Activated CD4-positive, alpha-beta T cell treated with anti-CD3 and anti-CD28 coated beads for 4 hours (primary cell): Measurements from ENCODE around the gene SATB2.

Source experiments
- DNase-seq, 2 donors: peaks; one replicate each; pipeline ENCODE4 v3.0.0-alpha.2; 2020

Gene SATB2

DNA sequence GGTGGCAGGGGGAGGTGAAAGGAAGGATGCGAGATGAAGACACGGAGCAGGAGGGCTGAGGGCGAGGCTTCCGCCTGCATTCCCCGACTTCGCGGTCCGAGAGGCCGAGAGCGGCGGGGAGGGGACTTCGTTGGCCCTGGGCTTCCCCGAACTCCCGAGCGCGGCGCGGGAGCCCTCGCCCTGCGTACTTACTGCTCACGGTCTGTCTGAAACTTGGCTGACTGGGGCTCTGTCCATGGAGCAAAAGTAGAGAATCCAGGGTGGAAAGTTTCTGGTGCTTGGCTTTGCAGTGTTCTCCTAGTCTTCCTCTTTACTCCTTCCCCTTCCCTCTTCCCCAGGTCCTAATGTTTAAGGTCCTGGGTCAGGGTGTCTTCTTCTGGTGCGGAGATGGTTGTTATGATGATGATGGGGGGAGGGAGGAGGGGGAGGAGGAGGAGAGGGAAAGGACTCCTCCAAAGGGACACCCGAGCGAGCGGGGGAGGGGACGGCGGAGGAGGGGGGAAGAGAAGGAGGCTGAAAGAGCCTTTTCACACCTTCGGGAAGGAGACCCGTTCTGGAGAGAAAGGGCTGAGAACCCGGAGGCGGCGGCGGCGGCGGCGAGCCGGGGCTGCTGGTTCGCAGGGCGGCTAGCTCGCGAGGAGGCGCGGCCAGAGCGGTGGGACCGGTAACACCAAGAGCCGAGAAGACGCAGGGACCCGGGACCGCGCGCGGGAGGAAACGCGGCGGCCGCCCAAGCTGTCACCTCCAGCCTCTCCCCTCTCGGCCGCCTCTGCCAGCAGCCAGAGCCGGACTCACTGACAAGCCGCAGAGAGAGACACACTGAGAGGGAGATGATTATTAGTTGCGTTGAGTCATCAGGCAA lies at the start of gene SATB2:
Gene SATB2 (minus strand): TSS at position 793 of the 862 bp plus-strand sequence. CDS start 1,902 bp downstream, outside the sequence.
- DNase-seq, result no peak

DNA sequence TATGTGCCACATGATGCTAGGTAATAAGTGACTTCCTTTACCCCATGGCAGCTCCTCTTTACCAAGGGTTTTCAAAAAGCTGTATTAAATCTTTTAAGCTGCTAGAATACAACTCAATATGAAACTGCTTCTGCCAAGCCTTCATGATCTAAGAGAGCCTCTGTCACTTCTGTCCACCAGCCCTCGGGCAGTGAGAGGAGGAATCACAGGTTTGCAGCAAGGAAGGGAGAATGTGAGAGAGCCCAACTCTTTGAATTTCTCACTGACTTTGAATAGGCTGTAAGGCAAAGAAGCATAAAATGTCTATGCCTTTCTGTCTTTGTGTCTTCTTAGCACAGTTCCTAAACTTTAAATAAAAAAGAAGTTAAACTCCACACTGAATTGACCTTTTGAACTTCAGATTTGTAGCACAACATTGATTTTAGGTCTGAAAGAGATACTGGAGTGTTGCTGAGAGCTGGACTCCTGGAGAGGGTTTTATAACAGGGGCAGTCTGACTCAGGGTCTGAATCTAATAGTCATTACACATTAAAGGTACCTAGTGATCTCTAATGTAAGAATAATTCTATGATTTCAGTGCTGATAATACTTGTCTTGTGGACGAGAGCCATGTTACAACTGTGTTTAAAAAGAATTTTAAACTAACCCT lies 48.1 kb upstream of the SATB2 start:
- no peak for DNase-seq

DNA sequence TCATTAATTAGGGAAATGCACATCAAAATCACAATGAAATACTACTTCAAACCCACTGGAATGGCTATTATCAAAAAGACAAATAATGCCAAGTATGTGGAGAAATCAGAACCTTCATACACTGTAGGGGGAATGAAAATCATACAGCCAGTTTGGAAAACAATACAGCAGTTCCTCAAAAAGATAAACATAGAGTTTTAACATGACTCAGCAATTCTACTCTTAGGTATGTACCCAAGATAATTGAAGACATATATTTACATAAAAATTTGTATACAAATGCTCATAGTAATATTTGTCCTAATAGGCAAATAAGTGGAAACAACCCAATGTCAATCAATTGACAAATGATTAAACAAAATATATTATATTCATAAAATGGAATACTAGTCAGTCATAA lies 45.4 kb upstream of the SATB2 start:
- DNase-seq, result no peak

DNA sequence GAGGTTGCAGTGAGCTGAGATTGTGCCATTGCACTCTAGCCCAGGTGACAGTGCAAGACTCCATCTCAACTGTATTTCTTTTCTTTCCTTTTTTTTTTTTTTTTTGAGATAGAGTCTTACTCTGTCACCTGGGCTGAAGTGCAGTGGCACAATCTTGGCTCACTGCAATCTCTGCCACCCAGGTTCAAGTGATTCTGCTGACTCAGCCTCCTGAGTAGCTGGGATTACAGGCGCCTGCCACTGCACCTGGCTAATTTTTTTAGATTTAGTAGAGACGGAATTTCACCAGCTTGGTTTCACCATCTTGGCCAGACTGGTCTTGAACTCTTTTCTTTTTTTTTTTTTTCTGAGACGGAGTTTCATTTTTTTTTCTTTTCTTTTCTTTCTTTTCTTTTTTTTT lies 41.3 kb upstream of the SATB2 start:
- DNase-seq, result no peak

DNA sequence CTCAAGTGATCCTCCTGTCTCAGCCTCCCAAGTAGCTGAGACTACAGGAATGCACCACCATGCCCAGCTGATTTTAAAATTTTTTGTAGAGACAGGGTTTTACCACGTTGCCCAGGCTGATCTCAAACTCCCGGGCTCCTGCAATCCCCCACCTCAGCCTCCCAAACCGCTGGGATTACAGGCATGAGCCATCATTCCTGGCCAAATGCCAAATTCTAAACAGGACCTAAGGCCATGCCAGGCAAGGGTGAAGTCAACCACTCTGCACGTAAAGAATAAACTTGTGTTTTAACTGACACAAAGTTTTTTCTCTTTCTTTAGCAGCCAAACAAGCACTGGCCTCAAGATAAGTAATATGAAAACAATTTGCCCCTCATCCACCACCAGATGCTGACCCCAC lies 37.4 kb upstream of the SATB2 start:
- DNase-seq, result no peak

DNA sequence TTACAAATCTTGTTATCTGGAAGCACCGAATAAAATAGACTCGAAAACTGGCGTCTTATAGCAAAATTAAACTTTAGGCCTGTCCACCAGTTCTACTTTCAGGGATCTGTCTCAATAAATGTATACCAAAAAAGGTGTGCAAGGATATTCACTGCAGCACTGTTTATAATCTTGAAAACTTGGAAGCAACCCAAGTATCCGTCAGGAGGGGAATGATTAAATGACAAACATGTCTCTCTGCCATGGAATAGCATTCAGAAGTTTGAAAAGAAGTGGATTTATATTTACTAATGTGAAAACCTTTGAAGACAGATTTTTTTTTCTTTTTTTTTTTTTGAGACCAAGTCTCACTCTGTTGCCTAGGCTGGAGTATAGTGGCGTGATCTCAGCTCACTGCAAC lies 32.3 kb upstream of the SATB2 start:
- DNase-seq, result no peak

DNA sequence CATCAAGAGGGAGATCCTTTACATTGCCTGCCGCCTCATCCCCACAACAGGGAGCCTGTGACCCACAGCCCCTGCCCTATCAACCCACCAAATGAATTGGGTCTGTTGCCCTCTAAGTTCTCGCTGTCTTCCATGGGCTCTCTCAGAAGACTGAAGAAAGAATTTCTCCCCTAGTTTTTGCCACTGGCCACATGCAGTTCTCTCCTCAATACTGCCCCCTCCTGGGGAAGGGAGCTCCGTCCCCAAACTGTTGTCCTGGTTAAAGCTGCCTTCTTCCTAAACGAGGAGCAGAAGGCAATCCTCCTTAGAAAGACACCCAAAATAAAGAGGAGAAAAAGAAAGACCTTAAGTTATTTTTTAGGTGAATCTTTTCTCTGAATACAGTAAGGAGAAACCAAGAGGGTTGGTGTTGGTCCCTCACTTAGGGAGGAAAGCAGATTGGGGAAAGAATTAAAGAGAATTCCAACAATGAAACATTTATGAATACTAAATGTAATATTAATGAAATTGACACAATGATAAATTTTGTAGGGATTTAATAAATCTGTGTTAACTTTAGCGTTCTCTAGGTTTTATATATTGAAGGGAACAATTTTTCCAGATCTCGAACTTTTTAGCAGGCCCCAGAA lies 31.1 kb upstream of the SATB2 start:
- peak in 1 of 2 donors; percentile 49 for DNase-seq

DNA sequence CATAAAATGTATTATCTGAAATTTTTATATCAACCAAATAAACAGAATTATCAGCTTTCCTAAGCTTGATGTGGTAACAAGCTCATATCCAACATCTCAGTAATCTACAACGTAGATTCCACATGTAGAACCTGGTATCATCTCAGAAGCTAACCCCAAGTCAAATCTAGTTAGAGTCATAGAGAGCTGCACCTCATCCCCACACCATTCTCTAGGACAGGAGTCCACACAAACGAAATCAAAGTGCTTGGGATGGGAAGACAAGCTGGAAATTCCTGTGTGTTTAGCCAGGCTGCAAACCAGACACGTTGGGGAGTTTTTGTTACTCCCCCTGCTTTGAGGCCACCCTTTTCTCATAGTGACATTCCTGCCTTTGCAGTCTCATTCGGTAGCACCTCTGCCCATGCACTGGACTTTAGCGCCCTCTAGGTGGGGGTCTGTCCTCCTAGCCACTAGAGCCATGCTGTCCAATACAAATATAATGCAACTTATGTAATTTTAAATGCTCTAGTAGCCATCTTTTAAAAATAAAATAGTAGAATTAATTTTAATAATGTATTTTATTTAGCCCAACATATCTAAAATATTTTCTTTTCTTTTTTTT lies 28.1 kb upstream of the SATB2 start:
- DNase-seq, result no peak

DNA sequence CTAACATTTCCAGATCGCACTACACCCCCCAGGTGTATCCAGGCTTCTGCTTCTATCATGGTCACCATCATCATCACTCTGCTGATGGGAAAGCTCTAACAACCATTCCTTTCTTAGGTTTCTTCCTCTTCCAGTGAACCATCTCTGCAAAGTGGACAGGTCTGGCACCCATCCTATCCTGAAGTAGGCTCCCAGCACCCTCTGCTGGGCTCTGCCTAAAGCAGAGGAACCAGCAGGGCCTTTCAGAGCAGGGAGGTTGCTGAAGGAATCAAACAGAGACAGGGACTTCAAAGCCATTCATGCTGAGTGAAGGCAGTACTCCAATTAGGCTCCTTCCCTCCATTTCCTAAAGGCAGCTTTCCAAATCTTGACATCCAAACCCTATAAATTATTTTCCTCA lies 27.2 kb upstream of the SATB2 start:
- no peak for DNase-seq

DNA sequence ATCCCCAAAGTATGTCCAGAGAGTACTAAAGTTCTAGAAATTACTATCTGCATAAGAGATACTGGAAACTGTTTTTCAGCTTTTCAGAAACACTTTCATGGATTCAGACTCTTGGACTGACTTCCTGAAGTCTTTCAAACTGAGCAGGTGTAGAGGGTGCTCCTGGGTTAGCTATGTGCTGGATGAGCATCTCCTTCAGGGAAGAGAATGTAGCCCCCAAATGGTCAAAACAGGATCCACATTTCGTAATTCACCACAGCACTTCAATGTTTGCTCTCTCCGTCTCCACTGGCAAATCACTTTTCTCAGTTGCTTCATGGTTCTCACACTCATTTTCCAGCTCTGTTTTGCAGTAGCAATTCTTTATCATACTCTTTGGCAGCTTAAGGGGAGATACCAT lies 23.2 kb upstream of the SATB2 start:
- DNase-seq, result no peak

DNA sequence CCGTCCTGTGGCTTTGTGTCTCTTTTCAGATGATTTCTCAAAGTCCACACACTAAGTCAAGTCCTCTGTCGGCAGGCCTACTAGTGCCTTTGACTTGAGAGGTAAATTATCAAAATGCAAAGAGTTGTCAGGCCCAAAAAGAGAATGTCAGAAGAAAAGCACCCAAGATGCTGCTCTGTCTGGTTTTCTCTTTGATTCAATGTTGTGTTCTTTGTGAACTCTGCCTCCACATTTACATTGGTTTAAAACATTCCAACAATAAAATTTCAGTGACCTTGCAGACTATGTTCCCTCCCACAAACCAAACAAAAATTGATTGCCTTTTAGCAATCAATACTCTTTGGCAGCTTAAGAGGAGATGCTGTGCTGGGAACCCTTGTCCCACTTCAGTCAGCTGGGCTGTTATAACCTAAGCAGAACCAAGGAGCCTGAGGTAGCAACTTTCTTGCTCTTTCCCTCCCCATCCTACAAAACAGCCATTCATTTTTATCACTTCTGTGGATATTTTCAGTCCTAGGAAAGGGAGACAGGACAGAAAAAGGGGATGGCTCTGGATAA lies 19.6 kb upstream of the SATB2 start:
- DNase-seq, result no peak

DNA sequence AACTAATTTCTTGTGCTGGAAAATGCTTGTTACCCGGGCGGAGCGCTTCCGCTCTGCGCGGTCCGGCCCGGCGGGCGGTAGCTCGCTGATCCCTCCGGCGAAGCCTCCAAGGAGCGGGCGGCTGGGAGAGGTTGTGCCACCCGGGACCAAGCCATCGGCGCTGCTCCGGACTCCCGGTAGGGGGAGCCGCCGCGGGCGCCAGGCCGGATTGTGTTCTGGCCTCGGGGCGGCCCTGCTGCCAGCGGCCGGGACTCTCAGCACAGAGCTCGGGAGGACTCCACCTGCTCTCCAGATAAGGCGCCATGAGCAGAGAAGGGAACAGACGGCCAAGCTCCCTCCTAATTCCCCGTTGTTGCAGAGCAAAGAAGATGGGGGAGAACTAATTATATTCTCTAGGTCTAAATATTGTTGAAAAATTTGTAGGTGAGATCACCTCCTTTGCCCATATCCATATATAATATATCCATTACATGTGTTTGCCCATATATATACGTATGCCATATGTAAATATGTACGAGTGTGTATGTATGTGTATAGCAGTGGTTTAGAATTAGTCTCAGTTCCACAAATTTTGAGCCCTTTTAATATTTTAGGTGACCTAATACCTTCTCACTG lies 13.8 kb upstream of the SATB2 start:
- no peak for DNase-seq

DNA sequence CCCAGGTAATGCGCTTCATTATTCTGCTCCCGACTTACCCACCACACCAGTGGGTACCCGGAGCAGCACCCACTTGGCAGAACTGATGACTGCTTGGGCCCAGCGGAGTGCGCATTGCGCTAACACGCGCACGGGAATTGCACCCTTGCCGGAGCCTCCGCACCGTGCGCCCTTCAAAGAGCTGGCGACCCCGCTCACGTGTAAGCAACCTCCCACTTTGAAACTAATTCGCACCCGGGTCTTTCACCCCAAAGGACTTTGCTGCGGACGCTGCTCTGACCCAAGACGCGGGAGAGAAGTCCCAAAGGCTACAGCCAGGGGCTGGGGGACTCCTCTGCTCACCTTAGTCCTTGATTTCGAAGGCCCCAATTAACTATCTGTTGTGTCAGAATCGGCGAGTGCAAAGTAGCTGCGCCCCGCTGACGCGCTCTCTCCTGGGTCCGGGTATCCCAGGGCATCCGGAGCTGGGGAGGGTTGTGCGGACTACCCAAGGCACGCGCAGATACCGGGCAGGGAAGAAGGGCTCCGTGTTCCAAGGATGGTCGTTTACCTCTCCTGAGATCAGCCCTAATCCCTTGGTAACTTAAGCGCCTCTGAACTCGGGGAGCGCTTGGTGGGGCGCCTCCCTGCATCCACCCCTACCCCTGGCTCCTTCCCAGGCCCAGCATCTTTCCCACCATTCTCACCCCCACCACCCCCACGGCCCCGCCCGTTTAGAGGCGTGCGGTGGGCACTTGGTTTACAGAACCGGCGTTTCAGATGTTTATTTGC lies 13.1 kb upstream of the SATB2 start:
- DNase-seq, result no peak

DNA sequence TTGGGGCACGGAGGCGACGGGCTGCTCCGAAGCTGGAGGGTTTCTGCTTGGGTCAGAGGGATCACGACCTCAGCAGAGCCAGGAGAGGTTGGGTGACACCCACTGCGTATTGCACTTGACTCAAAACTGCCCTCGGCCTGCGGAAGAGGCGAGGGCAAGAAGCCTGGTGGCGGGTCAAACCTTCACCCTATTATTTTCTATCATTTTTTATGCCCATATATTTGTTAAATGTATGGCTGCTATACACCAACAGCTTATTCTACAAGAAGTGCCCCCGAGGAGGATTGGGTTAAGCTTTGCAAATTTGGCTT lies 12.6 kb upstream of the SATB2 start:
- no peak for DNase-seq

DNA sequence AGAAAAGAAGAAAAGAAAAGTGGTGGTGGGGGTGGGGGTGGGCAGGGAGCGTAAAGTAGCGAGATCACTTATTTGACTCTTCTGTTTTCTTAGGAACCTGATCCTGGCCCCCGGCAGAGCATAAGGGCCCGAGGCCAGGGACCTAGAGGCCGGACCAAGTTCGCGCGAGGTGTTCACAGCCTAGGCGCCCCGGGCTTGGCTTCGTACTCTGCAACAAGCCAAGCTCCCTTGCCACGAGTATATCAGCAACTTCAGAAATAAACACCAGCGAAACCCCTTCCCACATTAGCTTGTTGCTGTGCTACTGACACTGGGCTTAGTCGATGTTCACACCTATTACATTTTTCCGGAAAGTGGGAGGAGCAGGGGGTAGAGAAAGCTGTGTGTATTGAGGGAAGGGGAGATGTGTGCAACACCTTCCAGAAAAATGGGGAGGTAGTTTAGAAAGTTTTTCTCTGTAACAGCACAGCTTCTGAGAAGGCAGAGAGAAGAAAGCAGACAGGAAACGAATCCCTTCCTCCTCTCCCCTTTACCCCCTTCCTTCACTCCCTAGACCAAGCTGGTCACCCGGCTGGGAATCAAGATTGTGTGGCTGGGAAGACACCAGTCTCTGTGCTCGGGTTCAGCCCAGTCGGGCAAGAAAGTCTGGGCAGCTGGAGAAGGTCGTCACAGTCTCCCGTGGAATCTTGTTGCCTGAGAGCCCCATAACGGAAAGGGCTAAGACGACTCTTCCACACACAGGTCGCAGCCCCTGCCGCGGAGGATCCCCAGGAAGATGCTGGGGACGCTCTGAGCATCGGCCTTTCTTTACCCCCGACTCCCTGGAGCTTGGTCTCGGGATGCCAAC lies 12.0 kb upstream of the SATB2 start:
- DNase-seq, result no peak

DNA sequence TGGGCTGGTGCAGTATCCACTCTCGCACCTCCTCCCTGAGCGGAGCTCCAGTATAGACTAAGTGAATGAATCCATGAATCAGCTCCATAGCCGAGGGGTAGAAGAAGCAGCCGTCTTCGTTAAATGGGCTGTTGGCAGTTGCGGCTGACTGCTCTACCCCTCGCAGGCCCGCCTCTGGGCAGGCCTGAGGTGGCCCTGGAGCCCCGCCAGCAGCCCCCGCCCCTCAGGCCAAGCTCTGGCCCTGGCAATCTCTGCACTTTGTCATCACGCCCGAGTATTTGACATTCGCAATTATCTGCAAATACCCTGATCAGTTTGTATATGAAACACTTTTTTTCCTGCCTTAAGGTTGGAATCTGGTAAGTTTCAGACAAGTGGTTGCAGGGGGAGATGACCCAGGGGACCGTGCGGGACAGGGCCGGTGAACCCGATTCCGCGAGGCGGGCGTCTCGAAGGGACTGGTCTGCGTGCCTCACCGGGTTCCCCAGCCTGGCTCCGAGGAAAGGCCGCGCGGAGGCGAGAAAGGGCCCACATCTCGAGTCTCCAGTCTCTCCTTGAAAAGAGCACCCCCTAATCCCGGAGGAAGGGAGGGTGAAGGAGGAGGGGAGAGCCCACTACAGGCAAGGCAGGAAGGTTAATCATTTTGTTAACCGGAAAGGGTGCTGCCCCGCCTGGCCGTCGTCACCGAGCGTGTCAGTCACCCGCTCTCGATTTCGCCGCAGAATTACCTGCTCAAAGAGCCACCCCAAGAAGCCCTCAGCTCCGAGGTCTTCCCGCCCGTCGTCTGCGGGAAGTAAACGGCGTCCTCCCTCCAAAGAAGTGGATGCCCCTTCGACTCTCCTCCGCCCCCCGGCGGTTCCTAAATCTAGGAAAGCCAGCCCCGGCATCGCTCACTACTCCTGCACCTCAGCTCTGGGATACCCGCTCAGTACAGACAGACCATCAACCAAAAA lies 11.1 kb upstream of the SATB2 start:
- DNase-seq, result no peak

DNA sequence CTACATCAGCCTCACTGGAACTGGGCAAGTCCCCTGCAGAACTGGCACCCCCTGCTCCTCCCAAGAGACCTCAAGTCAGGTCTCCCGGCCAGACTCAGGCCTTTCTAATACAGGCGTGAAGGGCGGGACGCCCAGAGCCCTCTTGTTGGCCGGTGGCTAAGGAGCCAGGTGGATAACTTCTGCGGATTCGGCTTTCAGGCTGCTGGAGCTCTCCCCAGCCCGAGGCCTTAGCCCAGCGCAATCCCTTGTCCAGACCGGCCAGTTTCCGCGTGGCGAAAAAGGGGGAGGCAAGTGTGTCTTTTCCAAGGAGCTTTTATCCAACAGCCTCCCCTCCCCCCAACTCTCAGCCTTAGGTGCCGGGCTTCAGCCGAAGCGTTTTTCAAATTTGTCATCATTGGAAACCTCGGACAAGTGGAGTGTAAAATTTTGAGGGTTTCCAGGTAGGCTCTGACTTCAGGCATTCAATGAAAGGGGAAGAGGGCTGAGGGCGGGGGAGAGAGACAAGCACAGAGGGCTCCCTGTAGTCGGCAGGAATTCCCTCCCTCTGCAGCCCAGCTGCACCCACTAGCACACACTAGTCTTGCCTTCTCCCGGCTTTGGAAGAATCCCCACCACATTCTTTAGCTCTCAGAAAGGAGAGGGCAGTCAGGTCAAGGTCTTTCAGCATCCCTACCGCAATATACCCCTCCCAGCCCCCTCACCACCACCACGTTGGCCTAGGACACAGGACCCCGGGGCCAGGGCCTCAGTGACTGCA lies 9.5 kb upstream of the SATB2 start:
- DNase-seq, result no peak

DNA sequence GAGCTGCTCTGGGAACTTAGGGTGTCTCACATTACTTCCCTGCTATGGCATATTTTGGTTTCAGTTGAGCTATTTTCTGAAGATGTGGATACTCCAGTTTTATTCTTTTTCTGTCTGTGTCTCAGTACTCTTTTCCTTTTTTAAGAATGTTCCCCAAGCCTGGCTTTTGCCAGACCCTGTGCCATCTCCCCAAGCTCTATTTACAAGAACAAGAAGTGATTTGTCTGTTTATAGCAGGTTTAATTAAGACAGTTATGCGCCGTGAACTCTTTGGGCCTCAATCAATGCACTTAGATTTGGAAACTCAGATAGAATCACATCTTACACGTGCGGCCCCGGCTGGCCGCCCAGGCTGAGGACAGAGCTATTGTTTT lies 8.9 kb upstream of the SATB2 start:
- no peak for DNase-seq

DNA sequence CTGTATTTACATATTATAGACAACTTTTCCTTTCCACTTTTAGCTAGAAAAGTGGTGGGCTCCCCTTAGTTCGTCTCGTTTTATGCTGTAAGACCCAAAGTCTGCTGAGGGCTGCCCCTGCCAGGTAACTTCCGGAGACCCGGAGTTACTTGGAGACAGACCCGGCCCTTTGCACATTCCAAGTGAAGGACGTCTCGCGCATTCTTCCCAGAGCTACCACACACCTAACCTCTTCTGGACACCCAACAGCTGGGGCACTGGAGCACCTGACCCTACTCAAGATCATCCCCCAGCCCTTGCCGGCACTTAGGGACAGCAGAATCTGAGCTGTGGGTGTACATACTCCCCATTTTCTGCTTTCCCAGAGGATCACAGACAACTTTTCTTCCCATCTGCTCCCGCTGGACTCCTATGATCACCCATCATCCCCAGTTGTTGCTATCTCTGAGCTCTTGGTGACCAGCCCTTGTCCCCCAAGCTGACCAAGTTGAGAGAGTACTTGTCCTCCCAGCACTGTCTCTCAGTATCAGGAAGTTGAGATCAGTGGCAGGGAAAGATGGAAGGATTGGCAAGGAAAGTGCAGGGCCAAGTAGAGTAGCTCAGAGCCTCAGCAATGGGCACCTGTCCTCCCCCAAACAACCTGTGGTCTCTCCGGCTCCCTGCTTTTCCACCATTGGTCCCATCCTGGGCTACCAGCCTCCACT lies 8.4 kb upstream of the SATB2 start:
- DNase-seq, result no peak
